GM12891 (cell line): Measurements from ENCODE around the gene ZNF789.

Experiments used
- POLR2A ChIP-seq: IDR thresholded peaks from 2 replicates; pipeline ENCODE4 v1.6.1; 2011; ENCODE audit warnings: low read depth, low read length, control low read depth
- POLR2AphosphoS5 ChIP-seq: IDR thresholded peaks from 2 replicates; pipeline ENCODE4 v1.6.1; 2011; ENCODE audit warnings: low read depth, low read length, control low read depth
- SPI1 ChIP-seq: IDR thresholded peaks from 2 replicates; pipeline ENCODE4 v1.6.1; 2011; ENCODE audit warnings: low read depth, low read length, control low read depth
- TAF1 ChIP-seq: IDR thresholded peaks from 2 replicates; pipeline ENCODE4 v1.6.1; 2011; ENCODE audit warnings: low read depth, low read length, control low read depth

DNA sequence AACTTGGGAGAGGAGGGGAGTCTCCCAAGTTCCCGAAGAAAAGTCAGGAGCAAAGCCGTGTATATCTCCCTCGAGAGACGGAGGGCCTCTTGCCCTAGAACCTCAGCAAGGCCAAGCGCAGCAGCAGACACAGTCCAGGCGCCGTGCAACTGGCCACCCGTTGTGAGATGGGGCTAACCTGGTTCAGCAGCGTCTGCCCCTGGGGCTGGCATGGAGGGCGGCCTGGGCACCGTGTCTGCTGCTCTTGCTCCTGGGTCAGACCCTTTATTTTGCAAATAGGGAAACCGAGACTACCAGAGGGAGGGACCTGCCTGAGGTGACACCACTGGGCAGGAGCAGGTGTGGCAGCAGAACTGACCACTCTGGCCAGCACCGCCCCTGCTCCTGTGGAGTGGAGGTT is 20.1 kb upstream of the ZNF789 start:
- no peak for TF ChIP-seq POLR2AphosphoS5
- TF ChIP-seq POLR2A, result no peak
- TF ChIP-seq SPI1, result no peak
- no peak for TF ChIP-seq TAF1
